ENCODE measurements around the gene EEF1AKMT4. TPM values are rescaled to one million over a fixed set of nuclear protein-coding genes. Genes with fewer than 3 reads are reported as not detected.

Gene EEF1AKMT4
- total RNA-seq, 1 experiment from 2014 or later: 8.1 TPM

DNA sequence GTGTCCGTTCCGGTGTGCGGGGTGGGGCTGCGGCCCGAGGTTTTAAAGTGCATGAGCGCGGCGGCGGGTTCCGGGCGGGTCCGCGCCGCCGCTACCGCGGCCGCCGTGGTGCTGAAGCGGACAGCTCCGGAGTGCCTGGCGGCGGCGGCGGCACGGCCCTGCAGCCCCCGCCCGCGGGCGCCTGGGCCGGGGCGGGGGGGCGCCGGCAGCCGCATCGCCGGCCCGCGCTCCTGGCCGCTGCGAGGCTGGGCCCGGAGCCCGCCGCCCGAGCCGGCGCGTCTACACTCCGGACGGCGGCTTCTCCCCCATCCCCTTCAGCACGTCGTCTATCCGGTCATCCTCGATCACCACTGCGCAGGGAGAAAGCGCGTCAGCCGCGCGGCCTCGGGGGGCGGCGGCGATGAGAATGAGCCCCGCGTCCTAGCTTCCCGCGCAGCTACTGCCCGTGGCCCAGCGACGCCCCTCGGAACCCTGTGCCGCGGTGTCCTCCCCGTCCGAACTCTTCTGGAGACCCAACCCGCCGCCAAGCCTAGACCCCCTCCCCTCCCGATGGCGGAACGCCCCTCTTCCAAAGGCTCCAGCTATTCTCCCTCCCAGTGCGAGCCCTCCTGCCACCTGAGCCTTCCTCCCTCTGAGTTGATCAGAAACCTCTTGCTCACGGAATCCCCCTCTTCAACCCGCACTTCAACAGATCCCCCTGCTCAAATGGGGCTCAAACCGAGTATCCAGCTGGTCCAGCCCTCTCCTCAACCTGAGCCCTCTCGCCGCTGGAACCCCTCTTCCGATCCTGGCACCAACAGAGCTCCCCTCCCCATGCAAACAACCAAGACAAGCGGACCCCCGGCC lies 10.6 kb downstream of the EEF1AKMT4 start:
- H3K18ac ChIP-seq (ENCODE audit: insufficient read length, low read depth, low read length): no peak overlapping the region
- DNase-seq: no peak
- no peaks in the 10 kb centered on the region for H3K79me1 ChIP-seq (ENCODE audit: insufficient read depth, low read depth, low read length, poor library complexity, severe bottlenecking)
- H4K20me1 ChIP-seq (ENCODE audit: control insufficient read depth, insufficient read depth, insufficient read length): no peaks in the 10 kb centered on the region
- Mint-ChIP-seq H3K4me3 (peak overlapping the region; percentile 81 to 86), H3K9me3 (no peaks in the 10 kb centered on the region), H3K36me3 (ENCODE audit: insufficient read depth in 1 of 3, low read depth in 3 of 3) (peaks cover 0 to 8% (median 2%) of the 10 kb centered on the region in 3 experiments; a peak in 3 of 7 replicates), H3K27ac (peak overlapping the region in 1 of 3 experiments; percentile 12; a peak in 2 of 7 replicates), H3K4me1 (peaks cover 19 to 21% of the 10 kb centered on the region in 2 experiments), H3K27me3 (ENCODE audit: low read depth) (peaks cover 71% of the 10 kb centered on the region)
- peaks cover 14% of the 10 kb centered on the region; the same call in 1 of the 2 replicates for H3K27me3 ChIP-seq (ENCODE audit: insufficient read depth, low read length)
- no peaks in the 10 kb centered on the region for H3K9me3 ChIP-seq (ENCODE audit: control insufficient read depth, low read depth, low read length)
- no peaks in the 10 kb centered on the region for H3K4me1 ChIP-seq (ENCODE audit: insufficient read depth, low read length)
- TF ChIP-seq, protein P1, sequence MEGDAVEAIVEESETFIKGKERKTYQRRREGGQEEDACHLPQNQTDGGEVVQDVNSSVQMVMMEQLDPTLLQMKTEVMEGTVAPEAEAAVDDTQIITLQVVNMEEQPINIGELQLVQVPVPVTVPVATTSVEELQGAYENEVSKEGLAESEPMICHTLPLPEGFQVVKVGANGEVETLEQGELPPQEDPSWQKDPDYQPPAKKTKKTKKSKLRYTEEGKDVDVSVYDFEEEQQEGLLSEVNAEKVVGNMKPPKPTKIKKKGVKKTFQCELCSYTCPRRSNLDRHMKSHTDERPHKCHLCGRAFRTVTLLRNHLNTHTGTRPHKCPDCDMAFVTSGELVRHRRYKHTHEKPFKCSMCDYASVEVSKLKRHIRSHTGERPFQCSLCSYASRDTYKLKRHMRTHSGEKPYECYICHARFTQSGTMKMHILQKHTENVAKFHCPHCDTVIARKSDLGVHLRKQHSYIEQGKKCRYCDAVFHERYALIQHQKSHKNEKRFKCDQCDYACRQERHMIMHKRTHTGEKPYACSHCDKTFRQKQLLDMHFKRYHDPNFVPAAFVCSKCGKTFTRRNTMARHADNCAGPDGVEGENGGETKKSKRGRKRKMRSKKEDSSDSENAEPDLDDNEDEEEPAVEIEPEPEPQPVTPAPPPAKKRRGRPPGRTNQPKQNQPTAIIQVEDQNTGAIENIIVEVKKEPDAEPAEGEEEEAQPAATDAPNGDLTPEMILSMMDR (conservative IDR thresholded peaks at IDR 0.05): no peak
- no peak overlapping the region for H3T11ph ChIP-seq (ENCODE audit: low read length)
- H3K79me2 ChIP-seq (ENCODE audit: insufficient read depth, low read length): no peaks in the 10 kb centered on the region
- H2BK15ac ChIP-seq (ENCODE audit: low read depth, low read length): no peak overlapping the region
- H4K91ac ChIP-seq (ENCODE audit: insufficient read length, low read depth, low read length): no peak overlapping the region
- peaks cover 21% of the 10 kb centered on the region for H3K23me2 ChIP-seq (ENCODE audit: insufficient read length, low read depth, low read length, poor library complexity, severe bottlenecking)
- WGBS (ENCODE audit: extremely low coverage, insufficient read length, low lambda C conversion rate): no CpG with 5 or more reads among the region's 91 CpGs
- no peak overlapping the region for H2BK20ac ChIP-seq (ENCODE audit: low read depth, low read length, poor library complexity, severe bottlenecking)
- H3K9ac ChIP-seq (ENCODE audit: extremely low read depth, insufficient read length, low read length): no peak overlapping the region
- peak overlapping the region; percentile 85 for H3K4me2 ChIP-seq (ENCODE audit: insufficient read depth, insufficient read length, low read length)
- no peak overlapping the region for H3K4ac ChIP-seq (ENCODE audit: low read depth, low read length)
- no peak overlapping the region for H3K27ac ChIP-seq (ENCODE audit: insufficient read length, low read depth, low read length)
- no peak overlapping the region for H4K8ac ChIP-seq (replicated peaks; ENCODE audit: insufficient read length, low read depth, low read length)
- no peak overlapping the region for H4K5ac ChIP-seq (ENCODE audit: insufficient read length, low read depth, low read length)
- no peak overlapping the region for H3K23ac ChIP-seq (ENCODE audit: insufficient read length, low read depth, low read length)
- H3K56ac ChIP-seq (ENCODE audit: insufficient read length, low read depth, low read length): no peak overlapping the region
- H2AFZ ChIP-seq (ENCODE audit: low read length): no peak overlapping the region
- no peak overlapping the region for H2BK5ac ChIP-seq (ENCODE audit: insufficient read length, low read length)
- no peak overlapping the region for H2BK12ac ChIP-seq (ENCODE audit: insufficient read length, low read depth, low read length)
- H3K14ac ChIP-seq (ENCODE audit: insufficient read depth, low read length): no peak overlapping the region
- no peak overlapping the region for H2BK120ac ChIP-seq (ENCODE audit: low read depth, low read length, poor library complexity, severe bottlenecking)
- no peak overlapping the region for H2AK5ac ChIP-seq (ENCODE audit: insufficient read length, low read length)
